BE2C (cell line): Measurements from ENCODE around the gene OTUD6A. TPM values are rescaled to one million over a fixed set of nuclear protein-coding genes. Genes with fewer than 3 reads are reported as not detected.

Experiments
- DNase-seq: peaks from one replicate; pipeline ENCODE4 v3.0.0-alpha.2; 2020
- H3K27me3 ChIP-seq: fragments of 250-450 bp; sonication (Bioruptor Pico); 2 replicates; pipeline ENCODE4 v1.5.1; 2020; ENCODE audit warnings: mild to moderate bottlenecking
- H3K36me3 ChIP-seq: fragments of 250-450 bp; sonication (Bioruptor Pico); 2 replicates; pipeline ENCODE4 v1.5.1; 2020; ENCODE audit warnings: mild to moderate bottlenecking
- H3K4me1 ChIP-seq: fragments of 250-450 bp; sonication (Bioruptor Pico); 2 replicates; pipeline ENCODE4 v1.5.1; 2020
- H3K4me3 ChIP-seq: 2 replicates; pipeline ENCODE4 v1.5.1; 2011; ENCODE audit warnings: low read depth, low read length
- H3K9me3 ChIP-seq: fragments of 250-450 bp; sonication (Bioruptor Pico); 2 replicates; pipeline ENCODE4 v1.5.1; 2020
- polyA plus RNA-seq: library from polyadenylated mRNA; unstranded; fragments of >200 nt; gene quantifications from one replicate; pipeline ENCODE4 v1.2.1, GENCODE V29; 2012; ENCODE audit warnings: low read depth, missing spikeins; ENCODE audit not compliant: insufficient read length, insufficient read depth
- TF ChIP-seq, protein P1 (sequence below): IDR thresholded peaks from 2 replicates; pipeline ENCODE4 v1.5.1; 2012; ENCODE audit warnings: mild to moderate bottlenecking, low read depth, low read length

Gene OTUD6A
- polyA plus RNA-seq = not detected

DNA sequence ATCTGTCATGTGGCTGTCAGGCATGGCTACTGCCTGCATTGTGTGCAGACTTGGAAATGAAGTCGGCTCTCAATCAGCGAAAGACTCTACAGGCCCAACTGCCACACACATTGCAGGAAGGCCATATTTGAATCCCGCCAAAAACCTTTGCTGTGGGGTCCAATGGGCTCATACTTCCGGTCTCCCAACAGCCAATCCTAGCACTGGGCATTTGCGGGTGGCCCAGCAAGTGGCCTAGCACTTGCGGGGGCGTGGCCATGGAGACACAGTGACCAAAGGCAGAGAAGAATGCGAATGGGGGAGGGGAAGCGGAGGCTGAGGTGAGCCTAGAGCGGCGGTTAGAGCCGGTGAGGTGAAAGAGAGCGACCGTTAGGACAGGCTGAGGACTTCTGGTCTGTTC lies at the start of gene OTUD6A:
Gene OTUD6A (plus strand): TSS at position 382 of the 400 bp plus-strand sequence. CDS start 68 bp downstream, outside the sequence.
- DNase-seq = no peak
- Histone ChIP-seq H3K36me3 (no peaks in the 10 kb centered on the region), H3K27me3 (no peaks in the 10 kb centered on the region), H3K4me1 (no peaks in the 10 kb centered on the region), H3K9me3 (no peaks in the 10 kb centered on the region), H3K4me3 (no peak within 1 kb of the TSS)
- TF ChIP-seq, protein P1, sequence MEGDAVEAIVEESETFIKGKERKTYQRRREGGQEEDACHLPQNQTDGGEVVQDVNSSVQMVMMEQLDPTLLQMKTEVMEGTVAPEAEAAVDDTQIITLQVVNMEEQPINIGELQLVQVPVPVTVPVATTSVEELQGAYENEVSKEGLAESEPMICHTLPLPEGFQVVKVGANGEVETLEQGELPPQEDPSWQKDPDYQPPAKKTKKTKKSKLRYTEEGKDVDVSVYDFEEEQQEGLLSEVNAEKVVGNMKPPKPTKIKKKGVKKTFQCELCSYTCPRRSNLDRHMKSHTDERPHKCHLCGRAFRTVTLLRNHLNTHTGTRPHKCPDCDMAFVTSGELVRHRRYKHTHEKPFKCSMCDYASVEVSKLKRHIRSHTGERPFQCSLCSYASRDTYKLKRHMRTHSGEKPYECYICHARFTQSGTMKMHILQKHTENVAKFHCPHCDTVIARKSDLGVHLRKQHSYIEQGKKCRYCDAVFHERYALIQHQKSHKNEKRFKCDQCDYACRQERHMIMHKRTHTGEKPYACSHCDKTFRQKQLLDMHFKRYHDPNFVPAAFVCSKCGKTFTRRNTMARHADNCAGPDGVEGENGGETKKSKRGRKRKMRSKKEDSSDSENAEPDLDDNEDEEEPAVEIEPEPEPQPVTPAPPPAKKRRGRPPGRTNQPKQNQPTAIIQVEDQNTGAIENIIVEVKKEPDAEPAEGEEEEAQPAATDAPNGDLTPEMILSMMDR = no peak

- Histone ChIP-seq H3K36me3 (no peaks in the 10 kb centered on the region), H3K27me3 (no peaks in the 10 kb centered on the region), H3K4me3 (no peak overlapping the region), H3K9me3 (no peaks in the 10 kb centered on the region), H3K4me1 (no peaks in the 10 kb centered on the region)
- DNase-seq = no peak
- TF ChIP-seq, protein P1 = no peak
Observed at GRCh38 chrX:70012756-70013155, 49.5 kb upstream of the OTUD6A start.

DNA sequence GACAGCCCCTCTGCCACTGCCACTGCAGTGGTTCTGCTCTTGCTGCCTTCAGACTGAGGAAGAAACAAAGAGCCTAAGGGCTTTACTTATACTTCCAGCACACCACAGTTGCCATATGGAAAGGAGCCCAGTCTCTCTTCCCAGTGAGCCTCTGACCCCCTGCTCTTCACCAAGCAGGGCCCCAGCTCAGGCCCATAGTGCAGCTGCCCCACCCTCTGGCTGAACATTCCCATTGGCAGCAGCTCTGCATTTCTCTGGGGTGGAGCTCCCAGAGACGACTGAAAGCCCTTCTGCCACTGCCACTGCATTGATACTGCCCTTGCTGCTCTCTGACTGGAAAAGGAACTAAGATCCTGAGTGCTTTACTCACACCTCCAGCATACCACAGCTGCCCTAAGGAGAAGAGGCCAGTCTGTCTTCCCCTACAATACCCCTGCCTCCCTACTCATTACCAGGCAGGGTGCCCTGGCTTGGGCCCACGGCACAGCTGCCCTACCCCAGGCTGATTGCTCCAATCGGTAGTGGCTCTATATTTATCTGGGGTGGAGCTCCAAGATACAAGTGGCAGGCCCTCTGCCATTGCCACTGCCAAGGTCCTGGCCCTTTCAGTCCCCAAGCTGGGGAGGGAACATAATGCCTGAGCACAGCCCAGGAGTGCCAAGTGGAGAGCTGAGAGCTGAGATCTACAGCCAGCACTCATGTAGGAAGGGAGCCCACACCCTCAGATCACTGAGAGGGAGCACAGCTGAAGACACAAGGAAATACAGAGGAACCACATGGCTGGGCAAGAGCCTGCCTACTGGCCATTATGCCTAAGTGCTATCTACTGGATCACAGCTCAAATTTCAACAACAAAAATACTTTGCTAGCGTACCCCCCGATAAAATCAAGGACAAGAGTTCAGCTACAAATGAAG lies 48.5 kb upstream of the OTUD6A start:
- no peak for DNase-seq
- TF ChIP-seq, protein P1 = no peak
- Histone ChIP-seq H3K36me3 (no peaks in the 10 kb centered on the region), H3K27me3 (no peaks in the 10 kb centered on the region), H3K9me3 (no peaks in the 10 kb centered on the region), H3K4me1 (no peaks in the 10 kb centered on the region), H3K4me3 (no peak overlapping the region)

GRCh38 chrX:70016513-70016912 lies 45.7 kb upstream of the OTUD6A start:
- Histone ChIP-seq H3K36me3 (no peaks in the 10 kb centered on the region), H3K4me1 (no peaks in the 10 kb centered on the region), H3K4me3 (no peak overlapping the region), H3K27me3 (no peaks in the 10 kb centered on the region), H3K9me3 (no peaks in the 10 kb centered on the region)
- TF ChIP-seq, protein P1 = no peak
- DNase-seq = no peak

- TF ChIP-seq, protein P1 = no peak
- Histone ChIP-seq H3K4me1 (no peaks in the 10 kb centered on the region), H3K27me3 (no peaks in the 10 kb centered on the region), H3K4me3 (no peak overlapping the region), H3K9me3 (no peaks in the 10 kb centered on the region), H3K36me3 (no peaks in the 10 kb centered on the region)
- DNase-seq = no peak
Observed at GRCh38 chrX:70022616-70023015, 39.6 kb upstream of the OTUD6A start.

DNA sequence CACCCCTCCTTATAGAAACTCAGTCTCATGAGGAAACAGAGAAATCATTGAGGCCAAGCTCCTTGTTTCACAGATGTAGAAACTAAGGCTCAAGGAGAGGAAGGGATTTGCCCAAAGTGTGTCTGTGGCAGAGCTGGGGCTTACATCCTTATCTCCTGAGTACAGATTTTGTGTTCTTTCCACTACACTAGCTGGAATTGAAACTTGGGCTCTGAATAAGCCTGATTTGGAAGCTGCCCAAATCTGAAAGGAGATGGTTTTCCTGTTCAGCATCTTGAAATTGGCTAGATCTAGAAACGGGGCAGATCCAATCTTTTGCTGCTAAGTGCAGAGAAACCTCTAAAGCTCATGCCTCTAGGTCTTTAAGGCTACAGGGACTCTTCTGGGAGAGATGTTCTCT lies 36.8 kb upstream of the OTUD6A start:
- Histone ChIP-seq H3K4me1 (no peaks in the 10 kb centered on the region), H3K27me3 (no peaks in the 10 kb centered on the region), H3K4me3 (no peak overlapping the region), H3K9me3 (no peaks in the 10 kb centered on the region), H3K36me3 (no peaks in the 10 kb centered on the region)
- no peak for DNase-seq
- TF ChIP-seq, protein P1 = no peak
